ENCODE results near the gene FHIT. TPM values are rescaled to one million over a fixed set of nuclear protein-coding genes. Genes with fewer than 3 reads are reported as not detected.
A peak's percentile ranks its signal among the peaks of the same experiment; 100 is the strongest.

The FHIT gene
- polyA plus RNA-seq, 1 of the 3 experiments (the other 2 are of a cell fraction): 0.41 TPM

- H3K9ac ChIP-seq: no peak overlapping the region
- H2AFZ ChIP-seq (ENCODE audit: low read depth): no peak overlapping the region
- no peaks in the 10 kb centered on the region for H3K9me3 ChIP-seq
- ChIA-PET POLR2A (interaction anchor here (0.6 to 1.1 kb wide), 2 partner anchors 48 to 863 kb away, joined by 3 to 5 read pairs; no protein-coding TSS in a partner anchor), CTCF (interaction anchor here (0.6 to 8.4 kb wide), 58 partner anchors 10 to 1216 kb away, joined by 3 to 114 read pairs (median 4); no protein-coding TSS in a partner anchor)
- H3K4me2 ChIP-seq: no peak overlapping the region
- H3K9me2 ChIP-seq: no peaks in the 10 kb centered on the region
- H3K79me2 ChIP-seq (ENCODE audit: insufficient read depth): no peaks in the 10 kb centered on the region
- peak; percentile 40 for TF ChIP-seq CHD2 (IDR thresholded peaks at IDR 0.05; ENCODE audit: low read length, partially characterized antibody)
- TF ChIP-seq NRF1 (IDR thresholded peaks at IDR 0.05; ENCODE audit: low read depth, low read length): no peak
- TF ChIP-seq RFX5 (IDR thresholded peaks at IDR 0.05; ENCODE audit: low read length): peak; percentile 68
- TF ChIP-seq IRF3 (IDR thresholded peaks at IDR 0.05; ENCODE audit: low read depth, low read length): no peak
- TF ChIP-seq CTCF (IDR thresholded peaks at IDR 0.05): peak; percentile 97
- TF ChIP-seq SMC3 (IDR thresholded peaks at IDR 0.05; ENCODE audit: low read depth, low read length): peak; percentile 97
- TF ChIP-seq RAD21 (IDR thresholded peaks at IDR 0.05; ENCODE audit: low read length): peak; percentile 89
- H3F3A ChIP-seq (replicated peaks; ENCODE audit: insufficient read depth): no peaks in the 10 kb centered on the region
- peak; percentile 62 for DNase-seq
- no peaks in the 10 kb centered on the region for H3K36me3 ChIP-seq (replicated peaks in 1 of 2; ENCODE audit: control insufficient read depth in 1 of 2, insufficient read depth in 2 of 2, low read length in 1 of 2)
- 24% methylated on average over 7 of the region's 7 CpGs for WGBS (ENCODE audit: low lambda C conversion rate)
- no peak overlapping the region for H3K27ac ChIP-seq (ENCODE audit: low read depth in 2 of 2, low read length in 1 of 2)
- H4K20me1 ChIP-seq (ENCODE audit: insufficient read depth): no peaks in the 10 kb centered on the region
- no peaks in the 10 kb centered on the region; the same call in 1 of the 2 replicates for H3K27me3 ChIP-seq (ENCODE audit: insufficient read depth)
- H3K4me3 ChIP-seq (ENCODE audit: low read depth in 2 of 2, low read length in 1 of 2): peak overlapping the region in 1 of 2 experiments; percentile 23; a peak in 1 of 4 replicates
- H3K4me1 ChIP-seq (ENCODE audit: control insufficient read depth in 1 of 2, insufficient read depth in 2 of 2, low read depth in 1 of 2, low read length in 1 of 2): no peaks in the 10 kb centered on the region; a peak in 2 of 4 replicates
These were observed 1393.5 kb downstream of the FHIT start for GRCh38 chr3:59857589-59858346.

GRCh38 chr3:59856934-59857460 lies 1394.3 kb downstream of the FHIT start:
- no peak overlapping the region for H3K9ac ChIP-seq
- H3K27me3 ChIP-seq (ENCODE audit: insufficient read depth): no peaks in the 10 kb centered on the region; the same call in 1 of the 2 replicates
- 75% methylated on average over 7 of the region's 7 CpGs for WGBS (ENCODE audit: low lambda C conversion rate)
- H3K4me3 ChIP-seq (ENCODE audit: low read depth in 2 of 2, low read length in 1 of 2): no peak overlapping the region
- no peak overlapping the region for H2AFZ ChIP-seq (ENCODE audit: low read depth)
- H3K36me3 ChIP-seq (replicated peaks in 1 of 2; ENCODE audit: control insufficient read depth in 1 of 2, insufficient read depth in 2 of 2, low read length in 1 of 2): no peaks in the 10 kb centered on the region
- TF ChIP-seq NFIC (IDR thresholded peaks at IDR 0.05; ENCODE audit: borderline replicate concordance) (no peak), RAD21 (IDR thresholded peaks at IDR 0.05; ENCODE audit: low read length) (no peak), ZBTB33 (IDR thresholded peaks at IDR 0.05; ENCODE audit: borderline replicate concordance, low read depth) (no peak), USF1 (IDR thresholded peaks at IDR 0.05; ENCODE audit: borderline replicate concordance, low read depth) (no peak), TAF1 (IDR thresholded peaks at IDR 0.05; ENCODE audit: borderline replicate concordance, low read depth, low read length) (no peak), SIN3A (IDR thresholded peaks at IDR 0.05; ENCODE audit: borderline replicate concordance, low read depth, low read length) (no peak), RXRA (IDR thresholded peaks at IDR 0.05; ENCODE audit: borderline replicate concordance, low read depth) (no peak), FOXM1 (IDR thresholded peaks at IDR 0.05; ENCODE audit: low read depth) (no peak), RFX5 (IDR thresholded peaks at IDR 0.05; ENCODE audit: low read length) (no peak), CTCF (IDR thresholded peaks at IDR 0.05) (no peak), MAX (IDR thresholded peaks at IDR 0.05; ENCODE audit: low read depth) (no peak), RCOR1 (IDR thresholded peaks at IDR 0.05; ENCODE audit: low read length) (no peak)
- no peaks in the 10 kb centered on the region; a peak in 2 of 4 replicates for H3K4me1 ChIP-seq (ENCODE audit: control insufficient read depth in 1 of 2, insufficient read depth in 2 of 2, low read depth in 1 of 2, low read length in 1 of 2)
- no peaks in the 10 kb centered on the region for H3K9me3 ChIP-seq
- H3K79me2 ChIP-seq (ENCODE audit: insufficient read depth): no peaks in the 10 kb centered on the region
- DNase-seq: no peak
- no peak overlapping the region for H3K4me2 ChIP-seq
- no peak overlapping the region for H3K27ac ChIP-seq (ENCODE audit: low read depth in 2 of 2, low read length in 1 of 2)
- POLR2A ChIA-PET: no interaction called here
- no peaks in the 10 kb centered on the region for H4K20me1 ChIP-seq (ENCODE audit: insufficient read depth)
- H3K9me2 ChIP-seq: no peaks in the 10 kb centered on the region
- no peaks in the 10 kb centered on the region for H3F3A ChIP-seq (replicated peaks; ENCODE audit: insufficient read depth)
- CTCF ChIA-PET: interaction anchor here (0.6 to 8.4 kb wide), 48 partner anchors 9 to 1216 kb away, joined by 3 to 114 read pairs (median 4); no protein-coding TSS in a partner anchor
